CD4-positive, alpha-beta T cell treated with Interleukin-4 for 1 hour (primary cell): Measurements from ENCODE around the gene PRCP.

ENCODE experiments used
- DNase-seq, 2 donors: peaks; one replicate each; pipeline ENCODE4 v3.0.0-alpha.2; 2020 to 2022

Gene PRCP

GRCh38 chr11:82906931-82907330 is 6.7 kb upstream of the PRCP start:
- DNase-seq: no peak

- DNase-seq: peak in 1 of 2 donors; percentile 69
These were observed 6.0 kb upstream of the PRCP start for GRCh38 chr11:82906236-82906635.

- DNase-seq: no peak
These were observed 3.8 kb upstream of the PRCP start for GRCh38 chr11:82903843-82904586.

GRCh38 chr11:82902880-82903279 is 2.6 kb upstream of the PRCP start:
- no peak for DNase-seq

GRCh38 chr11:82901922-82902485 is 1.8 kb upstream of the PRCP start:
- DNase-seq: no peak

- peak; percentile 95 to 97 for DNase-seq
These were observed 1.1 kb upstream of the PRCP start, which contains the start of gene DDIAS for GRCh38 chr11:82901165-82901921. Gene DDIAS, plus strand, starts transcription at chr11:82901736. Its CDS starts 13,003 bp downstream, at chr11:82914739.

GRCh38 chr11:82899957-82900276 is 313 bp downstream of the PRCP start:
- DNase-seq: no peak

- DNase-seq: peak in 1 of 2 donors; percentile 44
These were observed 927 bp downstream of the PRCP start for GRCh38 chr11:82899186-82899820.

- no peak for DNase-seq
These were observed 2.0 kb downstream of the PRCP start for GRCh38 chr11:82898241-82898640.

- no peak for DNase-seq
These were observed 4.0 kb downstream of the PRCP start for GRCh38 chr11:82896183-82896582.

GRCh38 chr11:82895437-82896091 is 4.7 kb downstream of the PRCP start:
- peak in 1 of 2 donors; percentile 47 for DNase-seq

GRCh38 chr11:82892611-82893169 is 7.5 kb downstream of the PRCP start:
- DNase-seq: no peak

GRCh38 chr11:82890936-82891335 is 9.3 kb downstream of the PRCP start:
- no peak for DNase-seq

- no peak for DNase-seq
These were observed 10.3 kb downstream of the PRCP start for GRCh38 chr11:82890002-82890341.

- DNase-seq: peak in 1 of 2 donors; percentile 28
These were observed 10.9 kb downstream of the PRCP start for GRCh38 chr11:82889133-82890001.

GRCh38 chr11:82883853-82884252 is 16.4 kb downstream of the PRCP start:
- no peak for DNase-seq

GRCh38 chr11:82874646-82875523 is 25.3 kb downstream of the PRCP start:
- DNase-seq: no peak

- peak in 1 of 2 donors; percentile 22 for DNase-seq
These were observed 26.3 kb downstream of the PRCP start for GRCh38 chr11:82873919-82874333.

- DNase-seq: no peak
These were observed 27.7 kb downstream of the PRCP start for GRCh38 chr11:82872377-82873150.

- no peak for DNase-seq
These were observed 28.6 kb downstream of the PRCP start for GRCh38 chr11:82871646-82872045.
